ENCODE measurements around the gene PSMD14.

The PSMD14 gene

DNA sequence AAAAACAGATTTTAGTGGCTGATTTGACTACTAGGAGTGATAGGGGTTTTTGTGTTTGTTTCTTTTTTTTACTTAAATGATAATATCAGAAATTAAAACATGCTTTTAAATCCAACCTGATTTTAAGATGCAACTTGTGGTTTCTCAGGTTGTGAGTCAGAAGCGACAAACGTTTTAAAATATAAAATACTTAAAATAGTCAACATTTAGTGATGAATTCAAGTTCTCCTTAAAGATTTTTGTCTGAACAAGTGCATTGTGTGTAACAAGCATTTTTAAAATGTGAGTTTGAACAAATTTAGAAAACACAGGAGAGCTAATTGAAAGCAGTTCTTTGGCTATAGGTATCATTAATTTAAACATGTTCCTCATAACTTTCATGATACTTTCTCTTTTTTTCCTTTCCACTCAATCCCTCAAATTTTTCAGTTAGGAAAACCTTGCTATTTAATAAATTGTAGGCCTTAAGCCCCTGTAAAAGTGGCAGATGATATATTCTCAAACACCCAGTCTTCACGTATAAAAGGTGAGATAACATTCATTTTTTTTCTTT lies 111.5 kb downstream of the PSMD14 start:
- no peak overlapping the region for H3K4me3 ChIP-seq
- no peak overlapping the region for H3K27ac ChIP-seq
- TF ChIP-seq, protein P1, sequence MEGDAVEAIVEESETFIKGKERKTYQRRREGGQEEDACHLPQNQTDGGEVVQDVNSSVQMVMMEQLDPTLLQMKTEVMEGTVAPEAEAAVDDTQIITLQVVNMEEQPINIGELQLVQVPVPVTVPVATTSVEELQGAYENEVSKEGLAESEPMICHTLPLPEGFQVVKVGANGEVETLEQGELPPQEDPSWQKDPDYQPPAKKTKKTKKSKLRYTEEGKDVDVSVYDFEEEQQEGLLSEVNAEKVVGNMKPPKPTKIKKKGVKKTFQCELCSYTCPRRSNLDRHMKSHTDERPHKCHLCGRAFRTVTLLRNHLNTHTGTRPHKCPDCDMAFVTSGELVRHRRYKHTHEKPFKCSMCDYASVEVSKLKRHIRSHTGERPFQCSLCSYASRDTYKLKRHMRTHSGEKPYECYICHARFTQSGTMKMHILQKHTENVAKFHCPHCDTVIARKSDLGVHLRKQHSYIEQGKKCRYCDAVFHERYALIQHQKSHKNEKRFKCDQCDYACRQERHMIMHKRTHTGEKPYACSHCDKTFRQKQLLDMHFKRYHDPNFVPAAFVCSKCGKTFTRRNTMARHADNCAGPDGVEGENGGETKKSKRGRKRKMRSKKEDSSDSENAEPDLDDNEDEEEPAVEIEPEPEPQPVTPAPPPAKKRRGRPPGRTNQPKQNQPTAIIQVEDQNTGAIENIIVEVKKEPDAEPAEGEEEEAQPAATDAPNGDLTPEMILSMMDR (IDR thresholded peaks at IDR 0.05), result no peak
- no peak for DNase-seq (ENCODE audit: low spot score)

DNA sequence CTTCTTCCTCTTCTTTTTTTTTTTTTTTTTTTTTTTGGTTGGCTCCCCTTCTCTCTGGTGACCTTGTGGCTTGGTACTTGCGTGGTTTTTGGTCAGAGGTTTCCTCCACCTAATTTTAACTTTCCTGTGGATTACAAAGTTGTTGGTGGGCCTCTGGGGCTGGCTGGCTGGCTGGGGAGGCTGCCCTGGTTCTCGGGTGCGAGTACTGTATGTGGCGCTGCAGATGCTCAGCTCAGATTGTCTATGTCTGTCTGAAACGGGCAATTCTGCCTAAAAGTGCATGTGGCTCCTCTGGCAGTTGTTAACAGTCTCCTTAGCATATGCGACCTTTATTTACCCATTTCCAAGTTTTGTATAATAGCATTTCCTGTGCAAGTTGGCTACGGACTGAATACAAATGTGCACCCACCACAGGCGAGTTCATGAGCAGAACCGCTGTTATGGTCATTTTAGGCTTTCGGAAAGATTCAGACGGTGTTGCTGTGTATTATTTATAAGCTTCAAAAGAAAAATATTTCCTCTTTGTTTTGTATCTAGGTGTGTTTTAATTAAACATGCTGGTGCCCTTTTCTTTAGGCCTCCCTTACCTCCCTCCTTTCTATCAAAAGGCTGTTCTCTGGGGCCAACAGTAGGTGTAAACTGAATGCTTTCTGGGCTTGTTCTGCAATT lies 112.3 kb downstream of the PSMD14 start:
- Histone ChIP-seq H3K4me3 (no peak overlapping the region), H3K27ac (no peak overlapping the region)
- DNase-seq (ENCODE audit: low spot score), result no peak
- TF ChIP-seq, protein P1 (IDR thresholded peaks at IDR 0.05), result no peak

DNA sequence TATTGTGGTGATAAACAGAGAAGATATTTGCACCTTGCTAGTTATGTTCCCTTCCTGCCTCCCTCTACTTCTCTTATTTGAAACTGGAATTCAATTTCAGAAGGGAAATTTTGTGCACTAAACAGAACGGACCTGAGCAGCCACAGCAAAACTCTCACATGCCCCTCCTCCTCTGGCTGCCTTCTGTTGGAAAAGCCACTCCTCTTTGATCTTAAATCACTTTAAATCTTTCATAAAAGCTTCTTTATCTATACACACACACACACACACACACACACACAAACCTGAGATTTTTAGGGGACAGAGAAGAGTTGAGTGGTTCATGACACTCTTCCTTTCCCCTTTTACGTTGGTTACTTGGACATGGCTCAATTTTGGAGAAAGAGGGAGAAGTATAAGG lies 113.5 kb downstream of the PSMD14 start:
- no peak for DNase-seq (ENCODE audit: low spot score)
- H3K4me3 ChIP-seq, result no peak overlapping the region
- TF ChIP-seq, protein P1 (IDR thresholded peaks at IDR 0.05), result no peak
- no peak overlapping the region for H3K27ac ChIP-seq

DNA sequence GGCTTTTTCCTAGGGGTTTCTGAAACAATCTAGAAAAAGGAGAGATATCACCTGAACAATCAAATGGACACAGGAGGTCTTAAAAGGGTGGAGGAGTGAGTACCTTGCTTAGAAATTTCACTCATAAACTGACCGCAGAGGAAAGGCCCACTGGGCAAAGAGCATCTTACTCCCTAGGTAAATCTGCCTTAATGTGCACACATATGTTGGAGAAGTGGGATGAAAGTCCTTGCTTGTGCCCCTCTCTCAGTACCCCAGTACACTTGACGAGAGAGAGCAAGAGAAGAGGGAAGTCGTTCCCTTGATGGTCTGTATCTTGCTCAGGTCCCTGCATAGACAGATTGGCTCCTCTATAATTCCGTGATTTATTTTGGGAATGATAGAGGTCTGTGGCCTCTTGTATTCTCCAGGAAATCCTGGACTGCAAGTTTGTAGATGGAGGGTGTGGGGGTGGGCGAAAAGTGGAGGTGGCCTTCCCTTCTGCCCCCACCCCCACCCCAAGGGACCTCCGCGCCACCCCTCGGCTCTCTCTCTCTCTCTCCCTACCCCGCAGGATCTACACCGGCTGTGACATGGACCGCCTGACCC lies 114.7 kb downstream of the PSMD14 start:
- Histone ChIP-seq H3K4me3 (peak overlapping the region; percentile 66), H3K27ac (no peak overlapping the region)
- DNase-seq (ENCODE audit: low spot score), result no peak
- TF ChIP-seq, protein P1 (IDR thresholded peaks at IDR 0.05), result no peak

DNA sequence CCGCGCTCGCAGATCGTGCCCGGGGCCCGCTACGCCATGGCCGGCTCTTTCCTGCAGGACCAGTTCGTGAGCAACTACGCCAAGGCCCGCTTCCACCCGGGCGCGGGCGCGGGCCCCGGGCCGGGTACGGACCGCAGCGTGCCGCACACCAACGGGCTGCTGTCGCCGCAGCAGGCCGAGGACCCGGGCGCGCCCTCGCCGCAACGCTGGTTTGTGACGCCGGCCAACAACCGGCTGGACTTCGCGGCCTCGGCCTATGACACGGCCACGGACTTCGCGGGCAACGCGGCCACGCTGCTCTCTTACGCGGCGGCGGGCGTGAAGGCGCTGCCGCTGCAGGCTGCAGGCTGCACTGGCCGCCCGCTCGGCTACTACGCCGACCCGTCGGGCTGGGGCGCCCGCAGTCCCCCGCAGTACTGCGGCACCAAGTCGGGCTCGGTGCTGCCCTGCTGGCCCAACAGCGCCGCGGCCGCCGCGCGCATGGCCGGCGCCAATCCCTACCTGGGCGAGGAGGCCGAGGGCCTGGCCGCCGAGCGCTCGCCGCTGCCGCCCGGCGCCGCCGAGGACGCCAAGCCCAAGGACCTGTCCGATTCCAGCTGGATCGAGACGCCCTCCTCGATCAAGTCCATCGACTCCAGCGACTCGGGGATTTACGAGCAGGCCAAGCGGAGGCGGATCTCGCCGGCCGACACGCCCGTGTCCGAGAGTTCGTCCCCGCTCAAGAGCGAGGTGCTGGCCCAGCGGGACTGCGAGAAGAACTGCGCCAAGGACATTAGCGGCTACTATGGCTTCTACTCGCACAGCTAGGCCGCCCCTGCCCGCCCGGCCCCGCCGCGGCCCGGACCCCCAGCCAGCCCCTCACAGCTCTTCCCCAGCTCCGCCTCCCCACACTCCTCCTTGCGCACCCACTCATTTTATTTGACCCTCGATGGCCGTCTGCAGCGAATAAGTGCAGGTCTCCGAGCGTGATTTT lies 115.5 kb downstream of the PSMD14 start:
- TF ChIP-seq, protein P1 (IDR thresholded peaks at IDR 0.05), result no peak
- no peak for DNase-seq (ENCODE audit: low spot score)
- Histone ChIP-seq H3K27ac (no peak overlapping the region), H3K4me3 (peak overlapping the region; percentile 66)

DNA sequence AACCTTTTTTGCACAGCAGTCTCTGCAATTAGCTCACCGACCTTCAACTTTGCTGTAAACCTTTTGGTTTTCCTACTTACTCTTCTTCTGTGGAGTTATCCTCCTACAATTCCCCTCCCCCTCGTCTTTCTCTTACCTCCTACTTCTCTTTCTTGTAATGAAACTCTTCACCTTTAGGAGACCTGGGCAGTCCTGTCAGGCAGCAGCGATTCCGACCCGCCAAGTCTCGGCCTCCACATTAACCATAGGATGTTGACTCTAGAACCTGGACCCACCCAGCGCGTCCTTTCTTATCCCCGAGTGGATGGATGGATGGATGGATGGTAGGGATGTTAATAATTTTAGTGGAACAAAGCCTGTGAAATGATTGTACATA lies 116.2 kb downstream of the PSMD14 start:
- Histone ChIP-seq H3K4me3 (peak overlapping the region; percentile 66), H3K27ac (no peak overlapping the region)
- DNase-seq (ENCODE audit: low spot score), result no peak
- TF ChIP-seq, protein P1 (IDR thresholded peaks at IDR 0.05), result no peak
